Activated CD4-positive, alpha-beta T cell treated with anti-CD3 and anti-CD28 coated beads, Interleukin-2, amount 50 U/mL, for 4 hours (primary cell): Measurements from ENCODE around the gene DNAI1.
"Not testable (repeated sequence)": the region's sequence is repeated elsewhere in the genome, so short reads cannot be mapped to it uniquely, and the experiment has no call there.

Source experiments
- DNase-seq, 2 experiments: peaks; one replicate each; pipeline ENCODE4 v3.0.0-alpha.2; 2020

The DNAI1 gene

GRCh38 chr9:34451135-34451534 lies 7.5 kb upstream of the DNAI1 start:
- no peak for DNase-seq

- no peak for DNase-seq
Measured at GRCh38 chr9:34451545-34451944, 7.1 kb upstream of the DNAI1 start.

DNA sequence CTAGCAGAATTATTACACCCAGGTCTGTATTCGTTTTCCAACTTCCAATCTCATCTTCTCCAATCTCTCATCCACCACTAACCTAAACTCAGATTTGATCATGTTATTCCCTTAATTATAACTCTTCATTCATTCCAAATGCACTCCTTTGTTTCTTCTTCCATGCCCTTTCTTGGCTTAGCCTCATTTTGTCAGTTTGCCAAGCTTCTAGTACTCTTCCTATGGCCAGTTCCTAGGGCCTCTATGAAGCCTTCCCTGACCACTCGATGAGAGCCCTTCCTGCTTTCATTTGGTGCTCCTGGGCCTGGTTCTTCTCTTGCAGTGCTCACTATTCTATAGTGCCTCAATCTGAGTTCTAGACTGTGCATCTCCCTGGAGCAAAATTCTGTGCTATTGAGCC lies 6.0 kb upstream of the DNAI1 start:
- DNase-seq: no peak

- no peak for DNase-seq
Measured at GRCh38 chr9:34454571-34455065, 4.0 kb upstream of the DNAI1 start.

GRCh38 chr9:34456151-34456550 lies 2.5 kb upstream of the DNAI1 start:
- DNase-seq: no peak

GRCh38 chr9:34456746-34457145 lies 1.9 kb upstream of the DNAI1 start:
- DNase-seq: no peak

DNA sequence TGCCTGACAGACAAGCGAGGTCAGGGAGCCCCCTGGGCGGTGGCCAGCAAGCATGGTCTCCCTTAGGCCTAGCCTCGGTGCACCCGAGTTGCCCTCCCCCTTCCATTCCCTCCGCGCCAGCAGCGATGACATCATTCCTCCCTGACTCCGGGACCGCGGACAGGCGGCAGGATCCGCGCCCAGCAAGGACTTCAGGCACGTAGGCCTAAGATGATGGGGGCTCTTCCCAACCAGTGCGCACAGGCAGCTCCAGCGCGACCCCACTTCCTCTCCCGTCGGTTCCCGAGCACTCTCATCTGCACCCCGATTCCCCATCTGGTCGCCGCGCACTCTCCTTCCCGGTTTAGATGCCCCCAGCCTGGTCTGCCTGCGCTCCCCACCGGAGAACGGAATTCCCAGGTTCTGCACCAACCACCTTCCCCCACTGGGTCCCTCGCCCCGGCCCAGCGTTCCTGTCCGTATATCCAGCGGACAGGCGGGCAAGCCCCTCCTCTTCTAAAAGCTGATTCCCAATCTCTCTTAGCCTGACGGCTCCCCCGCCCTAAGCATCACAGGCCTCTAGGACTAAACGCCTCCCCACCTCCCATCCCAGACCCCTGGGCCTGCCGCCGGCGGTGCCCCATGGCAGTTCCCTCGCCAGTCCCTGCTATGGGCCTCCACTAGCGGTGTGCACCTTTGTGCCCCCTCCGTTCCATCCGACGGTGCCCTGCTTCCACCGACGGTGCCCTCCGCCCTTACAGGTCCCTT lies 1.2 kb upstream of the DNAI1 start:
- peak in 1 of 2 experiments; percentile 5 for DNase-seq

DNA sequence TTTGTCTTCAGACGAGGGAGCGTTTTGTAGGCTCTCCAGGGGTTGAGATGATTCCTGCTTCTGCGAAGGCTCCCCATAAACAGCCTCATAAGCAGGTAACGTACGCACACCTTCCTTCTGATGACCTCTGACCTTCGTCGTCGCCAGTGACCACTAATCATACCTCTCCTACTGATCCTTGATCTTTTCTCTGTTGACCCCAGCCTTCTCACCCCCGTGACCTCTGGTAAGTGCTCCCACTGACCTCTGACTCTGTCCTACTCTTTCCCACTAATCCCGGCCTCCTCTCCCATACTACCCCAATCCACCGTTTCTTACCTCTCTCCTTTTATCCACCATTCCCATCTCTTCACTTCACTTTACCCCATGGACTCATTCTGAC lies 345 bp downstream of the DNAI1 start:
- no peak for DNase-seq

- DNase-seq: no peak
Measured at GRCh38 chr9:34459356-34459755, 751 bp downstream of the DNAI1 start.

- no peak for DNase-seq
Measured at GRCh38 chr9:34459941-34460340, 1.3 kb downstream of the DNAI1 start.

DNA sequence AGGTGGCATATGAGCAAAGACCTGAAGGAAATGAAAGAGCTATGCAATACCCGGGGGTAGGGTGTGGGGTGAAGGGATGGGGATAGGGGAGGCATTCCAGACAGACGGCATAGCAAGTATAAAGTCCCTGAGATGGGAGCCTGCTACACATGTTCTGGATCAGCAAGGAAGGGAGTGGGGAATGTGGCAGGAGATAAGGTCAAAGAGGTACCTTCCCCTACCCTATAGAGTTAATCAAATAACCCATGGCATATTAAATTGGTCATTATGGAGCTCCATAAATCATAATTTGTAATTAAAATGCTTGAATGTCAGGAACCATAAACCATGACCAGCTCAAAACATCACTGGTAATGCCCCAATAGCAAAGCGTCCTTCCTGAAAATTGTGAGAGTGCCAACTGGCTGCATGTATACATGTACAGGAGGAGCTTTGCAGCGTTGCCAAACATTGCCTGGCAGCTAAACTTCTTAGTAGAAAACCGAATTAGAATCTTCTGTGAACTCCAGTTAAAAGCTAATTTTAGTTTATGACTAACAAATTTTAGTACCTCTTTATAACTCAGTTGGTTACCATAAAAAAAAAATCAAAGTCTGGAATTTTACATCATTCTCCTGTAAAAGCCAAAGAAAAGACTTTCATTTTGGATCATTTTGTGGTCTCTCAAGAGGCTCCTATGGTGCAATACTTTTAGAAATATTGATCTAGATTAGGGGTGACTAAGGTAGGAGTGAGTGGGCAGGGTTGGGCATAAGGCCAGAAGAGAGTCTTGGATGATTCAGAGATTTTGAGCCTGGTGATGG lies 4.7 kb downstream of the DNAI1 start:
- peak in 1 of 2 experiments; percentile 6 for DNase-seq

DNA sequence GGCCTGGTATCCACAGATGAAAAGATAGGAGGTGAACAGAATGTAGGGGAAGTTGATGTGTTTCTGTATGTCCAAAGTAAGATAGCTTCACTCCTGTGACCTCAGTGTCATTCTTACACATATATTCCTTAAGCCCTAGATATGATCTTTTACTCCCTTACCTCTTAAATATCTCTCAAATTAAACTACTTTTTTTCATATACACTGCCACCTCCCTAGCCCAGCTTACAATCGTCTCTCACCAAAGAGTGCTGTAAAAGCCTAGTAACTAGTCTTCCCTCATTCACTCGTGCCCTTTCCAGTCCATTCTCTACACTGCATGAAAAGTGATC lies 5.3 kb downstream of the DNAI1 start:
- DNase-seq: no peak

DNA sequence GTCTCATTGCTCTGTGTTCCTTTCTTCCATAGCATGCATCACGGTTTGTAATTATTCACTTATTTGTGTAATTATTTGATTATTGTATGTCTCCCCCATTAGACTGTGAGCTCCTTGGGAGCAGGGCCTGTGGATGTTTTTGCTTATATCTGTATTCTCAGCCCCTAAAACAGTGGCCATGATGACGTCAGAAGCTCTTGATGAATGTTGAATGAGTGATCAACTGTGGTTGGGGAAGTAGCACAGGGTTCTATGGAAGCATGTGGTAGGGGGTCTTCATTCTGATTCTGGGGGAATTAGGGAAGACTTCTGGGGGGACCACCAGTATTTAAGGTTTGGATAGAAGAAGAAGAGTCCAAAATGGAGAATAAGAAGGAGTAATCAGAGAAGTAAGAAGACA lies 6.0 kb downstream of the DNAI1 start:
- no peak for DNase-seq

GRCh38 chr9:34465468-34465867 lies 6.9 kb downstream of the DNAI1 start:
- DNase-seq: no peak

- DNase-seq: no peak
Measured at GRCh38 chr9:34475097-34475496, 16.5 kb downstream of the DNAI1 start.

GRCh38 chr9:34477541-34477940 lies 18.9 kb downstream of the DNAI1 start:
- DNase-seq: no peak

GRCh38 chr9:34479431-34479866 lies 20.8 kb downstream of the DNAI1 start:
- no peak for DNase-seq

- DNase-seq: not testable (repeated sequence)
Measured at GRCh38 chr9:34481620-34482019, 23.0 kb downstream of the DNAI1 start.

GRCh38 chr9:34482746-34483145 lies 24.1 kb downstream of the DNAI1 start:
- DNase-seq: not testable (repeated sequence)

GRCh38 chr9:34484678-34485077 lies 26.1 kb downstream of the DNAI1 start:
- no peak for DNase-seq

DNA sequence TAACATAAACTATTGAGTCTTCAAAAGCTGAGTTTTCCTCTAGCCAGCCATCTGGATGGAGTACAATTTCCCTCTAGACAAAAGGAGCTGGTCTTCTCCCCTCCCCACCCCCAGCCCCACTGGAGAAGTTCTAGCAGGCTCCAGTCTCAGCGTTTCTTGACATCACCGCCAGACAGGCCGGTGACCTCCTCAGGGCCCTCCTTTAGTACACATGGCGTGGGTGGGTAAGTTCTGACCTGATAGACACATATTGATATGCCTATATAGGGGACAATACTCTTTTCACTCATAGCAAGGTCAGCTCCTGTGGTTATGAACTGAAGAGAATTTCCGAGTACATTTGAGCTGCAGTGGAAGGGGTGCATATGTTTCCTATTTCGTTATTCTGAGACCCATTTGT lies 27.2 kb downstream of the DNAI1 start:
- DNase-seq: no peak

- no peak for DNase-seq
Measured at GRCh38 chr9:34486572-34486971, 28.0 kb downstream of the DNAI1 start.

DNA sequence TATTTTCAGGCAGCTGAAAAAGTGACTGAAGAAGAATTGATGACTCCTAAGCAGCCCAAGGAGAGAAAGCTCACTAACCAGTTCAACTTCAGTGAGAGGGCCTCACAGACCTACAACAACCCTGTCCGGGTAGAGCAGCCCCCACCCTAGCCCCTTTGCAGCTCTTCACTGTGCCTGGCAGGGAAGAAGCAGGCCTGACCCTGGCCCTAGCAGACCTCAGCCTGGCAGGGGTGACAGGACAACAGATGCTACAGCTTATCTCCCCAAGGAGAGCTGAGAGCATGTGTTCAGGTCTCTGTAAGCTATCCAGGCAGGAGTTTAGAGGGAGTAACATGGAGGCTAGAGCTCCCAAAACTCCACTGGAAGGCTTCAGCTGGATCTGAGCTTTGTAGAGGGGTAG lies 31.8 kb downstream of the DNAI1 start:
- DNase-seq: no peak

GRCh38 chr9:34490760-34491159 lies 32.2 kb downstream of the DNAI1 start:
- DNase-seq: no peak
